ENCODE results near the gene RFX7.

DNA sequence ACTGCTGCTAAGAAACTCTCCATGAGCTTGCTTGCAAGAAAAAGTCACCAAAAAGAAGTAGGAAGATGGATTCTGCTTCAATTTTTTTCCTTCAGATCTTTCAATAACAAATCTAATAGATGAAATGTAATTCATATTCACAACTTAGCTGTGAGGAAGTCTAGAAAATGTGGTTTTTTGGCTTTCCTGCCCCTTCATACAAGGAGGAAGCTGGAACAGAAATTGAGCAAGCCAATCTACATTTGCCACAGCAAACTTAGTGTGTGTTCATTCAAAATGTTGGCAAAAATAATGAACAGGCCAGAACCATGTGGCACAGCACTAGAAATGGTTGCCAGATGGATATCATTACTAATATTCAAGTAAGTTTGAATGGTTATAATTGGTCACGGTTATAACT is 157.1 kb downstream of the RFX7 start:
- TF ChIP-seq, protein P1, sequence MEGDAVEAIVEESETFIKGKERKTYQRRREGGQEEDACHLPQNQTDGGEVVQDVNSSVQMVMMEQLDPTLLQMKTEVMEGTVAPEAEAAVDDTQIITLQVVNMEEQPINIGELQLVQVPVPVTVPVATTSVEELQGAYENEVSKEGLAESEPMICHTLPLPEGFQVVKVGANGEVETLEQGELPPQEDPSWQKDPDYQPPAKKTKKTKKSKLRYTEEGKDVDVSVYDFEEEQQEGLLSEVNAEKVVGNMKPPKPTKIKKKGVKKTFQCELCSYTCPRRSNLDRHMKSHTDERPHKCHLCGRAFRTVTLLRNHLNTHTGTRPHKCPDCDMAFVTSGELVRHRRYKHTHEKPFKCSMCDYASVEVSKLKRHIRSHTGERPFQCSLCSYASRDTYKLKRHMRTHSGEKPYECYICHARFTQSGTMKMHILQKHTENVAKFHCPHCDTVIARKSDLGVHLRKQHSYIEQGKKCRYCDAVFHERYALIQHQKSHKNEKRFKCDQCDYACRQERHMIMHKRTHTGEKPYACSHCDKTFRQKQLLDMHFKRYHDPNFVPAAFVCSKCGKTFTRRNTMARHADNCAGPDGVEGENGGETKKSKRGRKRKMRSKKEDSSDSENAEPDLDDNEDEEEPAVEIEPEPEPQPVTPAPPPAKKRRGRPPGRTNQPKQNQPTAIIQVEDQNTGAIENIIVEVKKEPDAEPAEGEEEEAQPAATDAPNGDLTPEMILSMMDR (IDR thresholded peaks at IDR 0.05): no peak
- TF ChIP-seq POLR2A (IDR thresholded peaks at IDR 0.05): no peak
